TTC549 (cell line): ENCODE results near the gene CDKL5.
"Not testable (repeated sequence)": the region's sequence is repeated elsewhere in the genome, so short reads cannot be mapped to it uniquely, and the experiment has no call there.

Source experiments
- FAIRE-seq: peaks from 2 replicates; lab custom pipeline; 2012; peaks lifted over from hg19 to GRCh38; lab: Jason Lieb, UNC

The CDKL5 gene

GRCh38 chrX:18425199-18426003 is at the start of gene CDKL5:
TSS of gene CDKL5 (plus strand) at chrX:18425608. CDS start at chrX:18507097, 81,489 bp downstream.
- FAIRE-seq = peak; percentile 84

GRCh38 chrX:18377796-18378195 is 47.6 kb upstream of the CDKL5 start:
- FAIRE-seq = no peak

GRCh38 chrX:18389966-18390365 is 35.4 kb upstream of the CDKL5 start:
- FAIRE-seq = no peak

GRCh38 chrX:18390941-18391538 is 34.4 kb upstream of the CDKL5 start:
- peak; percentile 94 for FAIRE-seq

- no peak for FAIRE-seq
Measured at GRCh38 chrX:18394477-18394876, 30.9 kb upstream of the CDKL5 start.

GRCh38 chrX:18401848-18402213 is 23.6 kb upstream of the CDKL5 start:
- no peak for FAIRE-seq

GRCh38 chrX:18406531-18407266 is 18.7 kb upstream of the CDKL5 start:
- no peak for FAIRE-seq

- FAIRE-seq = no peak
Measured at GRCh38 chrX:18410038-18410437, 15.4 kb upstream of the CDKL5 start.

GRCh38 chrX:18415386-18415785 is 10.0 kb upstream of the CDKL5 start:
- no peak for FAIRE-seq

- no peak for FAIRE-seq
Measured at GRCh38 chrX:18422325-18422724, 3.1 kb upstream of the CDKL5 start.

- FAIRE-seq = no peak
Measured at GRCh38 chrX:18422886-18423285, 2.5 kb upstream of the CDKL5 start.

GRCh38 chrX:18424482-18425198 is 768 bp upstream of the CDKL5 start:
- no peak for FAIRE-seq

GRCh38 chrX:18426004-18426320 is 554 bp downstream of the CDKL5 start:
- FAIRE-seq = no peak

- no peak for FAIRE-seq
Measured at GRCh38 chrX:18428006-18428405, 2.6 kb downstream of the CDKL5 start.

GRCh38 chrX:18433288-18433687 is 7.9 kb downstream of the CDKL5 start:
- not testable (repeated sequence) for FAIRE-seq

- FAIRE-seq = no peak
Measured at GRCh38 chrX:18434896-18435295, 9.5 kb downstream of the CDKL5 start.

GRCh38 chrX:18436017-18436416 is 10.6 kb downstream of the CDKL5 start:
- no peak for FAIRE-seq

- no peak for FAIRE-seq
Measured at GRCh38 chrX:18440835-18441234, 15.4 kb downstream of the CDKL5 start.

- FAIRE-seq = no peak
Measured at GRCh38 chrX:18441780-18442367, 16.5 kb downstream of the CDKL5 start.

GRCh38 chrX:18448416-18448815 is 23.0 kb downstream of the CDKL5 start:
- no peak for FAIRE-seq

GRCh38 chrX:18449236-18449635 is 23.8 kb downstream of the CDKL5 start:
- FAIRE-seq = no peak

GRCh38 chrX:18455384-18455783 is 30.0 kb downstream of the CDKL5 start:
- no peak for FAIRE-seq
